Spinal cord (tissue), 10 donors: ENCODE results near the gene ZMYND15. TPM values are rescaled to one million over a fixed set of nuclear protein-coding genes. Genes with fewer than 3 reads are reported as not detected.

ENCODE experiments used
- DNase-seq, 6 donors: peaks; one replicate each; pipeline versions ENCODE4 v3.0.0 to v3.0.0-alpha.2; 2013 to 2015; ENCODE audit warnings: low spot score in 6 of 6, low read depth in 4 of 6
- H3K27ac ChIP-seq: one replicate; pipeline ENCODE4 v1.5.1; 2013; ENCODE audit warnings: low read depth, low read length, control low read depth
- H3K27me3 ChIP-seq: one replicate; pipeline ENCODE4 v1.6.1; 2013; ENCODE audit warnings: low read length; ENCODE audit not compliant: control insufficient read depth, insufficient read depth
- H3K36me3 ChIP-seq: one replicate; pipeline ENCODE4 v1.6.1; 2013; ENCODE audit warnings: low read length; ENCODE audit not compliant: control insufficient read depth, insufficient read depth
- H3K4me1 ChIP-seq: one replicate; pipeline ENCODE4 v1.6.1; 2013; ENCODE audit warnings: low read length; ENCODE audit not compliant: control insufficient read depth, insufficient read depth
- H3K4me3 ChIP-seq: one replicate; pipeline ENCODE4 v1.5.1; 2013; ENCODE audit warnings: low read depth, low read length, control low read depth
- H3K9me3 ChIP-seq: one replicate; pipeline ENCODE4 v1.6.1; 2013; ENCODE audit warnings: low read length; ENCODE audit not compliant: control insufficient read depth, insufficient read depth
- WGBS: methylation state at CpG from one replicate; pipeline ENCODE4 v1.1.5; 2013; ENCODE audit warnings: missing lambda C conversion rate; ENCODE audit not compliant: insufficient coverage; 5-methylcytosine and 5-hydroxymethylcytosine counted together
- polyA plus RNA-seq, 2 donors: library from polyadenylated mRNA; unstranded; fragments of 120-200 nt; gene quantifications; one replicate each; pipeline ENCODE4 v1.2.1, GENCODE V29; 2013; ENCODE audit not compliant: insufficient read length in 2 of 2
- total RNA-seq, 2 donors: library from RNA; depleted of rRNA in 1 of 2; stranded (reverse); fragments of 120-200 nt in 1 of 2; fragments of >200 nt in 1 of 2; gene quantifications; one replicate each; pipeline versions ENCODE4 v1.2.3 to v1.2.4, GENCODE V29; 2013 to 2014
- donor health status: healthy.

ZMYND15 gene
- total and polyA plus RNA-seq, 4 donors = 0.89 to 2.5 (median 1.7) TPM

- WGBS = 68% methylated on average over 9 of the region's 11 CpGs
- no peak for DNase-seq
- Histone ChIP-seq H3K27ac (no peak overlapping the region), H3K4me1 (peaks cover 19% of the 10 kb centered on the region), H3K36me3 (peaks cover 55% of the 10 kb centered on the region), H3K9me3 (no peaks in the 10 kb centered on the region), H3K4me3 (no peak overlapping the region), H3K27me3 (no peaks in the 10 kb centered on the region)
These were observed 24.4 kb upstream of the ZMYND15 start for GRCh38 chr17:4715063-4715744.

GRCh38 chr17:4716081-4716480, 23.6 kb upstream of the ZMYND15 start:
- WGBS = over 99% methylated on average over 10 of the region's 10 CpGs
- Histone ChIP-seq H3K4me3 (no peak overlapping the region), H3K27me3 (no peaks in the 10 kb centered on the region), H3K4me1 (peaks cover 15% of the 10 kb centered on the region), H3K9me3 (no peaks in the 10 kb centered on the region), H3K36me3 (peaks cover 64% of the 10 kb centered on the region), H3K27ac (no peak overlapping the region)
- no peak for DNase-seq

GRCh38 chr17:4717791-4718190, 21.8 kb upstream of the ZMYND15 start:
- no peaks in the 10 kb centered on the region for H3K9me3 ChIP-seq
- peaks cover 3% of the 10 kb centered on the region for H3K4me1 ChIP-seq
- no peak for DNase-seq
- no peak overlapping the region for H3K4me3 ChIP-seq
- 92% methylated on average over 13 of the region's 17 CpGs for WGBS
- no peaks in the 10 kb centered on the region for H3K27me3 ChIP-seq
- peaks cover 69% of the 10 kb centered on the region for H3K36me3 ChIP-seq
- H3K27ac ChIP-seq = no peak overlapping the region

GRCh38 chr17:4718276-4718675, 21.4 kb upstream of the ZMYND15 start:
- 96% methylated on average over 9 of the region's 13 CpGs for whole genome bisulfite sequencing
- Histone ChIP-seq H3K4me3 (no peak overlapping the region), H3K27me3 (no peaks in the 10 kb centered on the region), H3K4me1 (peaks cover 3% of the 10 kb centered on the region), H3K36me3 (peaks cover 69% of the 10 kb centered on the region), H3K9me3 (no peaks in the 10 kb centered on the region), H3K27ac (no peak overlapping the region)
- no peak for DNase-seq

- DNase-seq = no peak
- Histone ChIP-seq H3K27me3 (no peaks in the 10 kb centered on the region), H3K27ac (no peak overlapping the region), H3K4me1 (peaks cover 3% of the 10 kb centered on the region), H3K36me3 (peaks cover 69% of the 10 kb centered on the region), H3K9me3 (no peaks in the 10 kb centered on the region), H3K4me3 (no peak overlapping the region)
- WGBS = 90% methylated on average over 5 of the region's 10 CpGs
These were observed 20.5 kb upstream of the ZMYND15 start for GRCh38 chr17:4719146-4719545.

DNA sequence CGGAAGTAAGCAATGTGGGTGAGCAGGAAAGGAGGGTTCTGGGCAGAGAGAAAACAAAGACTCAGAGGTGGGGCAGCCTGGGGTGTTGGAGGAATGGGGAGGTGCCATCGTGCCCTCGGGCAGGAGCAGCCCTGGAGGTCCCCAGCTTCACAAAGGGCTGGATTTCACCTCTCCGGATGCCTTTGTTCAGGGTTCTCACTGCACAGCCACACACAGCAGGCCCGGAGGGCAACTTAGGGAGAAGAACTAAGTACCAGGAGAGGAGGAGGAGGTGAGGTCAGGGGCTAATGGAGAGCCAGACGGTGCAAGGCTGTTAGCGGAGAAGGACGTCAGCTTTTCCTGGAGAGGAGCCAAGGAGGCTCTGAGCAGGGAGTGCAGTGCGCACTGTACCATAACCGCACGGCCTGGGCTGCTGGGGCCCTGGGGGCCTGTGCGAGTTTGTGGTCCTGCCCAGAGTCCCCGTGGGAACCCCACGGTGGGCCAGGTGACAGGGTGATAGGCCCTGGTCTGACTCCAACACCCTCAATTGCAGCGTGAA, 19.9 kb upstream of the ZMYND15 start:
- 73% methylated on average over 14 of the region's 15 CpGs for WGBS
- no peak for DNase-seq
- H3K4me3 ChIP-seq = no peak overlapping the region
- H3K27me3 ChIP-seq = no peaks in the 10 kb centered on the region
- H3K36me3 ChIP-seq = peaks cover 69% of the 10 kb centered on the region
- H3K27ac ChIP-seq = no peak overlapping the region
- peaks cover 3% of the 10 kb centered on the region for H3K4me1 ChIP-seq
- H3K9me3 ChIP-seq = no peaks in the 10 kb centered on the region

- H3K4me3 ChIP-seq = no peak overlapping the region
- no peaks in the 10 kb centered on the region for H3K9me3 ChIP-seq
- H3K27me3 ChIP-seq = no peaks in the 10 kb centered on the region
- no CpG with 5 or more reads among the region's 7 CpGs for WGBS
- H3K36me3 ChIP-seq = peaks cover 58% of the 10 kb centered on the region
- no peak for DNase-seq
- no peaks in the 10 kb centered on the region for H3K4me1 ChIP-seq
- H3K27ac ChIP-seq = no peak overlapping the region
These were observed 18.8 kb upstream of the ZMYND15 start for GRCh38 chr17:4720787-4721186.

GRCh38 chr17:4721203-4722135, 18.2 kb upstream of the ZMYND15 start:
- H3K9me3 ChIP-seq = no peaks in the 10 kb centered on the region

DNA sequence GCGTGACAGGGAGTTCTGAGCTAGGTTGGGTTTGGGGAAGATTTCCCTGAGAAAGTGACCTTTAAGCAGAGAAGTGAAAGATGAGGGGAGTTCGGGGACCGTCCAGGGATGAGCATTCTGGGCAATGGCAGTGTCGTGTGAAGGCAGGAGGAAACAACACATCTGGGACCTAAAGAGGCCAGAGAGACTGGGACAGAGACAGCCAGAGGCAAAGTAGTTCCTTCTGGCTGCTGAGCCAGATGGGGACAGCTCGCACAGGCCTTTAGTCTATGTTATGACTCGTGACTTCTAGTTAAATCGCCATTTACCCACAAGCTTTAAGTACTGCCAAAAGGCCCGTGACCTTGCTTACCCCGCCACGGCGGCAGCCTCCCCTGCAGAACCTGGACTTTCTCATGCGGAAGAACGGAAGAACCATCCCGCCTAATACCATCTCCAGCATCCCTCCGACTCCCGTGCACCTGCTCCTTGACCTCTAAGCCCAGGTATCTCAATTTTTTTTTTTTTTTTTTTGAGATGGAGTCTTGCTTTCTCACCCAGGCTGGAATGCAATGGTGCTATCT, 16.9 kb upstream of the ZMYND15 start:
- WGBS = 82% methylated on average over 13 of the region's 16 CpGs
- Histone ChIP-seq H3K27ac (no peak overlapping the region), H3K27me3 (no peaks in the 10 kb centered on the region), H3K36me3 (peaks cover 38% of the 10 kb centered on the region), H3K4me3 (no peak overlapping the region), H3K4me1 (no peaks in the 10 kb centered on the region), H3K9me3 (no peaks in the 10 kb centered on the region)
- no peak for DNase-seq

More at GRCh38 chr17:4721203-4722135, 18.2 kb upstream of the ZMYND15 start:
- Histone ChIP-seq H3K4me3 (no peak overlapping the region), H3K36me3 (peaks cover 51% of the 10 kb centered on the region), H3K4me1 (no peaks in the 10 kb centered on the region), H3K27ac (no peak overlapping the region), H3K27me3 (no peaks in the 10 kb centered on the region)
- DNase-seq = no peak
- 81% methylated on average over 15 of the region's 20 CpGs for WGBS
